GM23248 (cell line): ENCODE results near the gene NPY4R2.
"Not testable (repeated sequence)": the region's sequence is repeated elsewhere in the genome, so short reads cannot be mapped to it uniquely, and the experiment has no call there.

Experiments
- EZH2 ChIP-seq: fragments of 200-600 bp; sonication (generic); IDR thresholded peaks from 2 replicates; pipeline ENCODE4 v1.6.1; 2018; ENCODE audit warnings: antibody characterized with exemption, mild to moderate bottlenecking; ENCODE audit not compliant: insufficient read depth, poor library complexity, severe bottlenecking
- EZH2phosphoT487 ChIP-seq: fragments of 200-600 bp; sonication (generic); IDR thresholded peaks from 2 replicates; pipeline ENCODE4 v1.6.1; 2018; ENCODE audit warnings: antibody characterized with exemption, moderate library complexity, mild to moderate bottlenecking, low read depth; ENCODE audit not compliant: insufficient read depth

DNA sequence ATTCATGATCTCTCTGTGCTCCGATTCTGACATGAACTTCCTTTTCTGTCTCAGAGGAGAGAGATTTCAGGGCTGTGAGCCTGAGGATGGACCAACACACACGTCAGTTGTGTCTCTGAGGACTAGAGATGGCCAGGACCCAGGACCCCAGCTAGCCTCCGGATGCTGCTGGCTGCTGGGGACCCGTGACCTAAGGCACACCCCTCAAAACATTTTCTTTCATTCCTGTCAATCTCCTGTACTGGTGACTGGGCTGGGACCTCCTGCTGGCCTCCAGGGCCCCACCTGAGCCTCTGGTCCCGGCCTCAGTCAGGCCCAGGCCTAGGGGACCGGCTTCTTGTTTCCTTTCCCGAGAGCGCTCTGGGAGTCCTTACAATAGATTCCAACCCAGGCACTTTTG, 38.7 kb downstream of the NPY4R2 start:
- not testable (repeated sequence) for TF ChIP-seq EZH2, EZH2phosphoT487
